GM12875 (cell line): ENCODE results near the gene ANKLE1.

Experiments
- H3K4me3 ChIP-seq: one replicate; pipeline ENCODE4 v1.5.1; 2011; ENCODE audit warnings: low read depth, low read length, control low read depth
- CTCF ChIP-seq: IDR thresholded peaks from 2 replicates; pipeline ENCODE4 v1.5.1; 2011; ENCODE audit warnings: low read depth, mild to moderate bottlenecking, control low read depth, inconsistent platforms, low read length, moderate library complexity, borderline replicate concordance; ENCODE audit not compliant: insufficient read depth

Gene ANKLE1

GRCh38 chr19:17312189-17313113 is 30.8 kb downstream of the ANKLE1 start:
- H3K4me3 ChIP-seq = no peak overlapping the region
- no peak for TF ChIP-seq CTCF

GRCh38 chr19:17314007-17314593 is 32.4 kb downstream of the ANKLE1 start:
- TF ChIP-seq CTCF = no peak
- H3K4me3 ChIP-seq = no peak overlapping the region

GRCh38 chr19:17318966-17319365 is 37.3 kb downstream of the ANKLE1 start:
- TF ChIP-seq CTCF = no peak
- no peak overlapping the region for H3K4me3 ChIP-seq

GRCh38 chr19:17319473-17320238 is 38.0 kb downstream of the ANKLE1 start:
- H3K4me3 ChIP-seq = no peak overlapping the region
- no peak for TF ChIP-seq CTCF

GRCh38 chr19:17320435-17320834 is 38.7 kb downstream of the ANKLE1 start:
- no peak for TF ChIP-seq CTCF
- no peak overlapping the region for H3K4me3 ChIP-seq

- TF ChIP-seq CTCF = no peak
- no peak overlapping the region for H3K4me3 ChIP-seq
Observed at GRCh38 chr19:17321655-17322489, 40.2 kb downstream of the ANKLE1 start.
